22Rv1 (cell line): ENCODE results near the gene BICC1.

Experiments used
- H3K27ac ChIP-seq: fragments of 450-650 bp; 2 replicates; pipeline ENCODE4 v1.5.1; 2017
- ZFX ChIP-seq: fragments of 450-650 bp; IDR thresholded peaks from 2 replicates; pipeline ENCODE4 v1.6.1; 2017; ENCODE audit warnings: antibody characterized with exemption, borderline replicate concordance
- TF ChIP-seq, protein P1 (sequence below): fragments of 450-650 bp; IDR thresholded peaks from 2 replicates; pipeline ENCODE4 v1.5.1; 2017; ENCODE audit warnings: mild to moderate bottlenecking

The BICC1 gene

GRCh38 chr10:58868736-58869435, 356.2 kb downstream of the BICC1 start:
- TF ChIP-seq, protein P1, sequence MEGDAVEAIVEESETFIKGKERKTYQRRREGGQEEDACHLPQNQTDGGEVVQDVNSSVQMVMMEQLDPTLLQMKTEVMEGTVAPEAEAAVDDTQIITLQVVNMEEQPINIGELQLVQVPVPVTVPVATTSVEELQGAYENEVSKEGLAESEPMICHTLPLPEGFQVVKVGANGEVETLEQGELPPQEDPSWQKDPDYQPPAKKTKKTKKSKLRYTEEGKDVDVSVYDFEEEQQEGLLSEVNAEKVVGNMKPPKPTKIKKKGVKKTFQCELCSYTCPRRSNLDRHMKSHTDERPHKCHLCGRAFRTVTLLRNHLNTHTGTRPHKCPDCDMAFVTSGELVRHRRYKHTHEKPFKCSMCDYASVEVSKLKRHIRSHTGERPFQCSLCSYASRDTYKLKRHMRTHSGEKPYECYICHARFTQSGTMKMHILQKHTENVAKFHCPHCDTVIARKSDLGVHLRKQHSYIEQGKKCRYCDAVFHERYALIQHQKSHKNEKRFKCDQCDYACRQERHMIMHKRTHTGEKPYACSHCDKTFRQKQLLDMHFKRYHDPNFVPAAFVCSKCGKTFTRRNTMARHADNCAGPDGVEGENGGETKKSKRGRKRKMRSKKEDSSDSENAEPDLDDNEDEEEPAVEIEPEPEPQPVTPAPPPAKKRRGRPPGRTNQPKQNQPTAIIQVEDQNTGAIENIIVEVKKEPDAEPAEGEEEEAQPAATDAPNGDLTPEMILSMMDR, result no peak
- no peak for TF ChIP-seq ZFX
- no peak overlapping the region for H3K27ac ChIP-seq

DNA sequence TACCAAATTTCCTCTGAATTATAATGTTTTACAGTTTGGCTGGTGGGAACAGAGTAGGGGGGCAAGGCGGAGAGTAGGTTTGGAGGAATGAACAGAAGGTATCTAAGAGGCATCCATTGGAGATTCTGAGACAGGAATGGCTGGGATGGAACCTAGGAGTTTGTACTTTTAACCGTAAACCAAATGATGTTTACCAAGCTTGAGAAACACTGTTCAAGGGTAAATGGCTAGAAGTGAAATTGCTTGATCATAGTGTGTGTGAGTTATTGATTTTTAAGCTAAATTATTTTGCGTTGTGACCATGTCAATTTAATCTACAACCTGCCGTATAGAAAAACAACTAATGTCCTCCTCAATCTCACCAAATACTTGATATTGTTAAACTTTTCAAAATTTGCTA, 357.4 kb downstream of the BICC1 start:
- no peak for TF ChIP-seq ZFX
- TF ChIP-seq, protein P1, result no peak
- no peak overlapping the region for H3K27ac ChIP-seq

GRCh38 chr10:58873161-58873560, 360.5 kb downstream of the BICC1 start:
- H3K27ac ChIP-seq, result no peak overlapping the region

More at GRCh38 chr10:58873161-58873560, 360.5 kb downstream of the BICC1 start:
- no peak for TF ChIP-seq ZFX
- TF ChIP-seq, protein P1, result no peak
